ENCODE results near the gene SH3PXD2A. TPM values are rescaled to one million over a fixed set of nuclear protein-coding genes. Genes with fewer than 3 reads are reported as not detected.

The SH3PXD2A gene
- total RNA-seq, 1 experiment from 2014 or later = 4.5 TPM

DNA sequence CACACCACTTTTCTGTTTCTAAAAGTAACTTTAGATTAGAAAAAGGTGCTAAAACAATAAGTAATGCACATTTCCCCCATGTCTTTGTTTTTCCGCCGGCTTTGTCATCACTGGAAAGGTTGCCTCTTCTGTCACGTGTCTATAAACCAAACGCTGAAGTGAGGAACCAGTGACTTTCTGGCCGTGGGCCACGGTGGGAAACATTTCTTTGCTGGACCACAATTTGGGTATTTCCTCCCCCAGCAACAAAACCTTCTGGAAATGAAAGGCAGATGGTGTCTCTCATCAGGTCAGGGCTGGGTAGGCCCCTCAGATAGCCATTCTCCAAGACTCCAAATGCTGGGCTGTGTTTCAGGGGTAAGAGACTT, 174.5 kb downstream of the SH3PXD2A start:
- DNase-seq = no peak
- Histone ChIP-seq H4K8ac (replicated peaks; ENCODE audit: insufficient read length, low read depth, low read length) (no peak overlapping the region), H3K4ac (ENCODE audit: low read depth, low read length) (no peak overlapping the region), H3K4me2 (ENCODE audit: insufficient read depth, insufficient read length, low read length) (no peak overlapping the region), H3K27me3 (ENCODE audit: insufficient read depth, low read length) (no peaks in the 10 kb centered on the region), H3K23ac (ENCODE audit: insufficient read length, low read depth, low read length) (no peak overlapping the region), H3K79me2 (ENCODE audit: insufficient read depth, low read length) (no peaks in the 10 kb centered on the region), H3K79me1 (ENCODE audit: insufficient read depth, low read depth, low read length, poor library complexity, severe bottlenecking) (no peaks in the 10 kb centered on the region), H2AK5ac (ENCODE audit: insufficient read length, low read length) (no peak overlapping the region), H3K4me1 (ENCODE audit: insufficient read depth, low read length) (no peaks in the 10 kb centered on the region), H2BK20ac (ENCODE audit: low read depth, low read length, poor library complexity, severe bottlenecking) (no peak overlapping the region), H4K91ac (ENCODE audit: insufficient read length, low read depth, low read length) (no peak overlapping the region), H2BK15ac (ENCODE audit: low read depth, low read length) (no peak overlapping the region), H4K5ac (ENCODE audit: insufficient read length, low read depth, low read length) (no peak overlapping the region), H3K56ac (ENCODE audit: insufficient read length, low read depth, low read length) (no peak overlapping the region), H2BK5ac (ENCODE audit: insufficient read length, low read length) (no peak overlapping the region), H3T11ph (ENCODE audit: low read length) (no peak overlapping the region), H3K9me3 (ENCODE audit: control insufficient read depth, low read depth, low read length) (no peaks in the 10 kb centered on the region), H2BK120ac (ENCODE audit: low read depth, low read length, poor library complexity, severe bottlenecking) (no peak overlapping the region), H3K27ac (ENCODE audit: insufficient read length, low read depth, low read length) (no peak overlapping the region), H3K9ac (ENCODE audit: extremely low read depth, insufficient read length, low read length) (no peak overlapping the region), H4K20me1 (ENCODE audit: control insufficient read depth, insufficient read depth, insufficient read length) (no peaks in the 10 kb centered on the region), H2AFZ (ENCODE audit: low read length) (no peak overlapping the region), H3K14ac (ENCODE audit: insufficient read depth, low read length) (no peak overlapping the region), H3K18ac (ENCODE audit: insufficient read length, low read depth, low read length) (no peak overlapping the region), H3K23me2 (ENCODE audit: insufficient read length, low read depth, low read length, poor library complexity, severe bottlenecking) (no peaks in the 10 kb centered on the region), H2BK12ac (ENCODE audit: insufficient read length, low read depth, low read length) (no peak overlapping the region)
- H3K9me3 Mint-ChIP-seq = no peaks in the 10 kb centered on the region
- H3K27ac Mint-ChIP-seq = no peak overlapping the region
- no peaks in the 10 kb centered on the region for H3K36me3 Mint-ChIP-seq (ENCODE audit: insufficient read depth in 1 of 3, low read depth in 3 of 3)
- no peak overlapping the region for H3K4me3 Mint-ChIP-seq
- TF ChIP-seq, protein P1, sequence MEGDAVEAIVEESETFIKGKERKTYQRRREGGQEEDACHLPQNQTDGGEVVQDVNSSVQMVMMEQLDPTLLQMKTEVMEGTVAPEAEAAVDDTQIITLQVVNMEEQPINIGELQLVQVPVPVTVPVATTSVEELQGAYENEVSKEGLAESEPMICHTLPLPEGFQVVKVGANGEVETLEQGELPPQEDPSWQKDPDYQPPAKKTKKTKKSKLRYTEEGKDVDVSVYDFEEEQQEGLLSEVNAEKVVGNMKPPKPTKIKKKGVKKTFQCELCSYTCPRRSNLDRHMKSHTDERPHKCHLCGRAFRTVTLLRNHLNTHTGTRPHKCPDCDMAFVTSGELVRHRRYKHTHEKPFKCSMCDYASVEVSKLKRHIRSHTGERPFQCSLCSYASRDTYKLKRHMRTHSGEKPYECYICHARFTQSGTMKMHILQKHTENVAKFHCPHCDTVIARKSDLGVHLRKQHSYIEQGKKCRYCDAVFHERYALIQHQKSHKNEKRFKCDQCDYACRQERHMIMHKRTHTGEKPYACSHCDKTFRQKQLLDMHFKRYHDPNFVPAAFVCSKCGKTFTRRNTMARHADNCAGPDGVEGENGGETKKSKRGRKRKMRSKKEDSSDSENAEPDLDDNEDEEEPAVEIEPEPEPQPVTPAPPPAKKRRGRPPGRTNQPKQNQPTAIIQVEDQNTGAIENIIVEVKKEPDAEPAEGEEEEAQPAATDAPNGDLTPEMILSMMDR (conservative IDR thresholded peaks at IDR 0.05) = no peak
- H3K4me1 Mint-ChIP-seq = peaks cover 27 to 50% of the 10 kb centered on the region in 2 experiments
- WGBS (ENCODE audit: extremely low coverage, insufficient read length, low lambda C conversion rate) = no CpG with 5 or more reads among the region's 6 CpGs
- no peaks in the 10 kb centered on the region for H3K27me3 Mint-ChIP-seq (ENCODE audit: low read depth)

Data from H9 (cell line).